Parathyroid adenoma (tissue), 2 donors: Measurements from ENCODE around the gene CFAP107.

Experiments used
- H2AFZ ChIP-seq: fragments of 300-600 bp; sonication (generic); one replicate; pipeline ENCODE4 v1.7.0; 2017; ENCODE audit warnings: antibody characterized with exemption, mild to moderate bottlenecking
- H3K27ac ChIP-seq: fragments of 300-600 bp; sonication (generic); one replicate; pipeline ENCODE4 v1.7.0; 2017
- H3K27me3 ChIP-seq: fragments of 300-600 bp; sonication (generic); one replicate; pipeline ENCODE4 v1.7.0; 2017; ENCODE audit warnings: low read length; ENCODE audit not compliant: control insufficient read depth, insufficient read depth
- H3K36me3 ChIP-seq: fragments of 300-600 bp; sonication (generic); one replicate; pipeline ENCODE4 v1.7.0; 2017; ENCODE audit warnings: low read length; ENCODE audit not compliant: control insufficient read depth, insufficient read depth
- H3K4me1 ChIP-seq: fragments of 300-600 bp; sonication (generic); one replicate; pipeline ENCODE4 v1.7.0; 2017; ENCODE audit warnings: control low read depth
- H3K4me2 ChIP-seq: fragments of 300-600 bp; sonication (generic); one replicate; pipeline ENCODE4 v1.7.0; 2017; ENCODE audit warnings: low read length
- H3K4me3 ChIP-seq: fragments of 300-600 bp; sonication (generic); one replicate; pipeline ENCODE4 v1.7.0; 2017; ENCODE audit warnings: low read depth, low read length
- H3K79me2 ChIP-seq: fragments of 300-600 bp; sonication (generic); one replicate; pipeline ENCODE4 v1.7.0; 2017; ENCODE audit warnings: control low read depth
- H3K9ac ChIP-seq: fragments of 300-600 bp; sonication (generic); one replicate; pipeline ENCODE4 v1.7.0; 2017; ENCODE audit warnings: mild to moderate bottlenecking
- H3K9me3 ChIP-seq: fragments of 300-600 bp; sonication (generic); one replicate; pipeline ENCODE4 v1.7.0; 2017; ENCODE audit warnings: low read length; ENCODE audit not compliant: control insufficient read depth
- CTCF ChIP-seq: fragments of 300-600 bp; sonication (generic); IDR thresholded peaks from one replicate; pipeline ENCODE4 v1.7.0; 2017; ENCODE audit warnings: antibody characterized with exemption, mild to moderate bottlenecking
- donor health status: primary hyperparathyroidism.

Gene CFAP107

DNA sequence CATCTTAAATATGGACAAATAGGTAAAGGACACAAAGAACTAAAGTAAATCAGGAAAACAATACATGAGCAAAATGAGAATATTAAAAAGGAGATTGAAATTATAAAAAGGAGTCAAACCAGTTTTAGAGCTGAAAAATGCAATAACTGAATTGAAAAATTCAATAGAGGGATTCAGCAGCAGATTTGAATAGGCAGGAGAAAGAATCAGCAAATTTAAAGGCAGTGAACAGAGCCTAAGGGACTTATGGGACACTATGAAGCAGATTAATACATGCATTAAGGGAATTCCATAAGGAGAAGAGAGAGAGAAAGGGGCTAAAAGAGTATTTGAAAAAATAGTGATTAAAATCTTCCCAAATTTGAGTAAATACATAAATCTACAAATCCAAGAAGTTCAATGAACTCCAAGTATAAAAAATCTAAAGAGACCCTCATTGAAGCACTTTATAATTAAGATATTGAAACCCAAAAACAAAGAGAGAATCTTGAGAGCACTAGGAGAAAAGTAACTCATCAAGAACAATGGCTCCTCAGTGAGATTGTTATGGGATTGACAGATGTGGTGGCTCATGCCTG is 2.9 kb downstream of the CFAP107 start:
- no peaks in the 10 kb centered on the region for H3K9me3 ChIP-seq
- H3K9ac ChIP-seq, result no peak overlapping the region
- H3K27ac ChIP-seq, result no peak overlapping the region
- no peak overlapping the region for H2AFZ ChIP-seq
- no peak overlapping the region for H3K4me3 ChIP-seq
- H3K4me2 ChIP-seq, result no peak overlapping the region
- no peaks in the 10 kb centered on the region for H3K4me1 ChIP-seq
- no peaks in the 10 kb centered on the region for H3K27me3 ChIP-seq
- H3K79me2 ChIP-seq, result no peaks in the 10 kb centered on the region
- H3K36me3 ChIP-seq, result peaks cover 3% of the 10 kb centered on the region
- TF ChIP-seq CTCF, result no peak

- TF ChIP-seq CTCF, result no peak
- Histone ChIP-seq H3K9ac (no peak overlapping the region), H3K4me3 (no peak overlapping the region), H3K4me1 (no peaks in the 10 kb centered on the region), H3K27me3 (no peaks in the 10 kb centered on the region), H3K9me3 (no peaks in the 10 kb centered on the region), H3K36me3 (no peaks in the 10 kb centered on the region), H2AFZ (no peak overlapping the region), H3K4me2 (no peak overlapping the region), H3K27ac (no peak overlapping the region), H3K79me2 (no peaks in the 10 kb centered on the region)
Measured at GRCh38 chr1:12754738-12755137, 8.7 kb downstream of the CFAP107 start.

DNA sequence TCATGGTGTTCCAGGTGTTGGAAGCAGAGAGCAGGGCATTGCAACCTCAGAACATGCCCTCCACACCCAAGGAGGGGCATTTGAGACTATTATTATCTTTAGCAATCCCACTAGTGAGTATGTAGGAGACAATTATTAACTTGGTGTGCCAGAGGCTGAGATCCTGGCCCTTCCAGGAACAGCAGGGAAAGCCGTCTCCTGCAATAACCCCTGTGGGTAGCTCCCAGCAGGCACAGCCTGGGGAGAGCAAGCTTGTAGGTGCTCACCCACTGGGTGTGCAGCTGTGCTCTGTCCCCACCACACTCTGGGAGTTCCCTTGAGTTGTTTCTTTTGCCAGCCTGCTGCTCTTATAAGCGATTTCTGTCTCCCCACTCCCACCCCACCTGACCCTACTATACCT is 10.3 kb downstream of the CFAP107 start:
- H3K4me3 ChIP-seq, result no peak overlapping the region
- no peaks in the 10 kb centered on the region for H3K27me3 ChIP-seq
- H2AFZ ChIP-seq, result no peak overlapping the region
- no peak for TF ChIP-seq CTCF
- H3K9ac ChIP-seq, result no peak overlapping the region
- no peaks in the 10 kb centered on the region for H3K36me3 ChIP-seq
- no peak overlapping the region for H3K4me2 ChIP-seq
- H3K79me2 ChIP-seq, result no peaks in the 10 kb centered on the region
- H3K27ac ChIP-seq, result no peak overlapping the region
- no peaks in the 10 kb centered on the region for H3K9me3 ChIP-seq
- H3K4me1 ChIP-seq, result no peaks in the 10 kb centered on the region

- no peaks in the 10 kb centered on the region for H3K27me3 ChIP-seq
- H3K4me2 ChIP-seq, result no peak overlapping the region
- H3K9me3 ChIP-seq, result no peaks in the 10 kb centered on the region
- H3K36me3 ChIP-seq, result no peaks in the 10 kb centered on the region
- H3K4me1 ChIP-seq, result no peaks in the 10 kb centered on the region
- no peak for TF ChIP-seq CTCF
- H3K27ac ChIP-seq, result no peak overlapping the region
- no peak overlapping the region for H3K9ac ChIP-seq
- H2AFZ ChIP-seq, result no peak overlapping the region
- no peak overlapping the region for H3K4me3 ChIP-seq
- H3K79me2 ChIP-seq, result no peaks in the 10 kb centered on the region
Measured at GRCh38 chr1:12756768-12757413, 10.9 kb downstream of the CFAP107 start.

DNA sequence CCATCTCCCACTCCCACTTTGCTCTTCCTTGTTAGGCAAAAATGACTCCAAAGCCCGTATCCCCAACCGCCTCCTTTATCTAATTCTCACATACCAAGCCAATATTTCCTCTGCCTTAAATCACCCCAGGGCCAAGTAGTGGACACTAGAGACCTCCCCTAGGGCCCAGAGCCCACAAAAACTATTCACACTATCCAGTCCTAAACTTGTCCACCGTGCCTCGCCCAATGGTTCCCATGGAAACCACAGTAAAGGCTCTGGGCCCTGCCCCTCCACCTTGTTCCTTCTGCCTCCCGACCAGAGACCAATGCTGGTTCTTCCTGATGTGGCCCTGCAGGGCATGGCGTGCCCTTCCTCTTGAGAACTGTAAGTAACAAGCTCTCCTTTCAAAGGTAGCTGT is 11.8 kb downstream of the CFAP107 start:
- Histone ChIP-seq H3K27me3 (no peaks in the 10 kb centered on the region), H3K9ac (no peak overlapping the region), H3K27ac (no peak overlapping the region), H3K4me1 (no peaks in the 10 kb centered on the region), H3K4me2 (no peak overlapping the region), H3K36me3 (no peaks in the 10 kb centered on the region), H3K79me2 (no peaks in the 10 kb centered on the region), H2AFZ (no peak overlapping the region), H3K9me3 (no peaks in the 10 kb centered on the region), H3K4me3 (no peak overlapping the region)
- TF ChIP-seq CTCF, result no peak
